HG03135 (cell line): ENCODE data around the gene CCDC134.

Experiments used
- ATAC-seq: cut with Tn5 transposase; IDR thresholded peaks from one replicate; pipeline ENCODE4 v1.9.1; 2021; ENCODE audit warnings: mild to moderate bottlenecking, moderate library complexity; ENCODE audit not compliant: unreplicated experiment

The CCDC134 gene

GRCh38 chr22:41800348-41801146 lies at the start of gene CCDC134:
Gene CCDC134 (plus strand): TSS chr22:41800679. CDS start chr22:41808891, 8,212 bp downstream.
- peak; percentile 87 for ATAC-seq

- ATAC-seq: no peak
These were observed 48.2 kb upstream of the CCDC134 start for GRCh38 chr22:41752011-41752970.

GRCh38 chr22:41753984-41754383 lies 46.5 kb upstream of the CCDC134 start:
- ATAC-seq: no peak

GRCh38 chr22:41757502-41757901 lies 43.0 kb upstream of the CCDC134 start:
- no peak for ATAC-seq

- no peak for ATAC-seq
These were observed 42.2 kb upstream of the CCDC134 start for GRCh38 chr22:41758231-41758630.

GRCh38 chr22:41762980-41763779 lies 37.3 kb upstream of the CCDC134 start:
- ATAC-seq: no peak

- ATAC-seq: no peak
These were observed 34.0 kb upstream of the CCDC134 start for GRCh38 chr22:41766476-41766875.

- no peak for ATAC-seq
These were observed 32.0 kb upstream of the CCDC134 start for GRCh38 chr22:41768430-41768829.

- no peak for ATAC-seq
These were observed 29.6 kb upstream of the CCDC134 start for GRCh38 chr22:41770715-41771468.

- ATAC-seq: no peak
These were observed 28.3 kb upstream of the CCDC134 start for GRCh38 chr22:41772198-41772597.

GRCh38 chr22:41772645-41773044 lies 27.8 kb upstream of the CCDC134 start:
- ATAC-seq: no peak

- no peak for ATAC-seq
These were observed 25.1 kb upstream of the CCDC134 start for GRCh38 chr22:41775338-41775737.

GRCh38 chr22:41775976-41776375 lies 24.5 kb upstream of the CCDC134 start:
- no peak for ATAC-seq

GRCh38 chr22:41776381-41776780 lies 24.1 kb upstream of the CCDC134 start:
- no peak for ATAC-seq

GRCh38 chr22:41777749-41778425 lies 22.6 kb upstream of the CCDC134 start:
- no peak for ATAC-seq

GRCh38 chr22:41779929-41780505 lies 20.5 kb upstream of the CCDC134 start:
- ATAC-seq: no peak

GRCh38 chr22:41780746-41781505 lies 19.6 kb upstream of the CCDC134 start:
- peak; percentile 87 for ATAC-seq

- peak; percentile 34 for ATAC-seq
These were observed 19.0 kb upstream of the CCDC134 start for GRCh38 chr22:41781507-41781906.

- ATAC-seq: no peak
These were observed 18.2 kb upstream of the CCDC134 start for GRCh38 chr22:41782316-41782715.
